GM21825 (cell line): Measurements from ENCODE around the gene NDUFA7.
"Not testable (repeated sequence)": the region's sequence is repeated elsewhere in the genome, so short reads cannot be mapped to it uniquely, and the experiment has no call there.

Source experiments
- ATAC-seq: cut with Tn5 transposase; IDR thresholded peaks from one replicate; pipeline ENCODE4 v1.9.1; 2021; ENCODE audit warnings: mild to moderate bottlenecking, moderate library complexity; ENCODE audit not compliant: unreplicated experiment

Gene NDUFA7

GRCh38 chr19:8321067-8321985 is at the start of gene NDUFA7, which contains the start of gene RPS28:
TSS of gene NDUFA7 (minus strand) at chr19:8321375. CDS start at chr19:8321358, 17 bp downstream.
TSS of gene RPS28 (plus strand) at chr19:8321496. CDS start at chr19:8321531, 35 bp downstream.
- ATAC-seq, result peak; percentile 83

GRCh38 chr19:8370176-8371010 is 49.2 kb upstream of the NDUFA7 start:
- no peak for ATAC-seq

GRCh38 chr19:8367327-8368001 is 46.3 kb upstream of the NDUFA7 start:
- no peak for ATAC-seq

- ATAC-seq, result no peak
Measured at GRCh38 chr19:8366961-8367326, 45.8 kb upstream of the NDUFA7 start.

- ATAC-seq, result no peak
Measured at GRCh38 chr19:8366121-8366581, 45.0 kb upstream of the NDUFA7 start.

- ATAC-seq, result no peak
Measured at GRCh38 chr19:8363803-8364771, 42.9 kb upstream of the NDUFA7 start, which contains the start of gene ANGPTL4. TSS of gene ANGPTL4 (plus strand) at chr19:8364155. CDS start at chr19:8364322, 167 bp downstream.

GRCh38 chr19:8361921-8362793 is 41.0 kb upstream of the NDUFA7 start:
- no peak for ATAC-seq

GRCh38 chr19:8360196-8360595 is 39.0 kb upstream of the NDUFA7 start:
- ATAC-seq, result no peak

- ATAC-seq, result no peak
Measured at GRCh38 chr19:8358948-8359347, 37.8 kb upstream of the NDUFA7 start.

GRCh38 chr19:8357007-8357521 is 35.9 kb upstream of the NDUFA7 start:
- ATAC-seq, result no peak

- ATAC-seq, result no peak
Measured at GRCh38 chr19:8355631-8356402, 34.6 kb upstream of the NDUFA7 start.

GRCh38 chr19:8352845-8353244 is 31.7 kb upstream of the NDUFA7 start:
- ATAC-seq, result not testable (repeated sequence)

GRCh38 chr19:8352134-8352827 is 31.1 kb upstream of the NDUFA7 start:
- ATAC-seq, result no peak

- not testable (repeated sequence) for ATAC-seq
Measured at GRCh38 chr19:8349629-8350372, 28.6 kb upstream of the NDUFA7 start.

GRCh38 chr19:8343483-8343844 is 22.3 kb upstream of the NDUFA7 start:
- no peak for ATAC-seq

- ATAC-seq, result peak; percentile 97
Measured at GRCh38 chr19:8342684-8343482, 21.7 kb upstream of the NDUFA7 start, which contains the start of gene KANK3. TSS of gene KANK3 (minus strand) at chr19:8343262. CDS start at chr19:8337828, 5,434 bp downstream.
